ENCODE measurements around the gene BCO1.

BCO1 gene

DNA sequence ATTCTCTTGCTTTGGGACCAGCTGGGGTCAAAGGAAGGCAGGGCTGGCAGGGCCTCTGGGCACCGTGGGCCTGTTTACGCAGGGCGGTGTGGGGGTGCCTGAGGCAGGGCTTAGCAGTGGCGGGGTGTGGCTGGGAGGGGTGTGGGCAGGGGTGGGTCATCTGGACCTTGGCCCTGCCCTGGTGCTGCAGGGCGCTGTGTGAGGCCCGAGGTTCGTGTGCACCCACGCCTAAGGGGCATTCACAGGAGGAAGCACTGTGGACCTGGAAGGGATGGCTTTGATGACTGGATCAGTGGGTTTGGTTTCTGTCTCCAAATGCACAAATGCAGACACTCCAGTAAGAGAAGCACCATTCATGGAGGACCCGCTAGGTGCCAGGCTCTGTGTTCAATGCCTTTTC lies 37.3 kb downstream of the BCO1 start:
- FAIRE-seq: no peak
- no peak for DNase-seq (ENCODE audit: low spot score)

DNA sequence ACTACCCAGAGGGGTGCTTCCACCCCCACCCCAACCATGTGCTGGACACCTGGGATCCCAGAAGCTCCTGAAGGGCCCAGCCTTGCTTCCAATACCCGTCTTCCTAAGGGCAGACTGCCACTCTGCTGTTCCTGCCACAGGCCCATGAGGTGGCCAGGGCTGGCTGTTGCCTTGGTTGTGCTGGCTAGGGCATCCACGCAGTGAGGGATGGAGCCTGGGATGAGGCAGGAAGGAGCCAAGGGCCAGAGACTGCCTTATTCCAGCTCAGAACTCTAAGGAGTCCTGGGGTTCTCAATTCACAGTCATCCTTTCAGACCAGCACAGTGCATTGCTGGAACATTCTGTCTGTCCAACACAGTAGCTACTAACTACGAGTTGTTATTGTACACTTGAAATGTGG lies 37.8 kb downstream of the BCO1 start:
- FAIRE-seq (no peak), DNase-seq (ENCODE audit: low spot score) (no peak)

DNA sequence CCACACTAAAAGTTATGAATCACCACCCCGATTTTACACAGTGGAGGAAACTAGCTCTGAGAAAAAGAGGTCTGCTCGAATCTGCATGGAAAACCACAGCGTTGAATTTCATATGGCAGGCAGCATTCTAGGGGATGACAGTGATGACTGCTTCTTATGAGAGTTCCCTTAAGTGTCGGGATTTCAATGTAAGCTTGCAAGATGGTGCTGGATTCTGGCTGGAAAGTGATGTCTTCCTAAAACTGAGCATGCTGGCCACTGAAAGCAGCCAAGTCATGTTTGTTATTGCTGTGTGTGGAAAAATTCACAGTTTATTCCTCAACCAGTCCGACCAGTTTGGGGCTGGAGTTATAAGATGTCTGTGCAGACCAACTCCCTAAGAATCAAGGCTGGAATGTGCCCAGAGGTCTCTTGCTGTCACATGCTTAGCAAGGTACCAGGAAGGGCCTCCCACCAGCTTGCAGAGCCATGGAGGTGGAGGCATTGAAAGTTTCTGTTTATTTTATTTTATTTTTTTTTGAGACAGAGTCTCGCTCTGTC lies 39.1 kb downstream of the BCO1 start:
- no peak for FAIRE-seq
- DNase-seq (ENCODE audit: low spot score): no peak

DNA sequence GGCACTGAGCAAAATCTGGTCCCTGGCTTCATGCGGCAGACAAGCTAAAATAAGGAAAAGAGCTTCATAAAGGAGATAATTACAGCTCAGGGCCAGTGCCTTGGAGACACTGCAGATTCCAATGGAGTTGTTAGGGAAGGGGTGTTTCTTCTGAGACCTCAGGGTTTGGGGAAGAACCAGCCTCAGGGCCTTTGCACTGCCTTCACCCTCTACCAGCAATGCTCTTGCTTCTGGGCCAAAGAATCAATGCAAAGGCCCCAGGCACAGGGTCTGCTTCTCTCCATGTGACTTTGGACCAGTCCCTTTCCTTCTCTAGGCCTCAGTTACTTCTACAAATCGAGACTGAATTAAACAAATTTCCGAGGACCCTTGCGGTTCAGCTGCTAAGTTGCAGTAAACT lies 40.0 kb downstream of the BCO1 start:
- FAIRE-seq (no peak), DNase-seq (ENCODE audit: low spot score) (no peak)

DNA sequence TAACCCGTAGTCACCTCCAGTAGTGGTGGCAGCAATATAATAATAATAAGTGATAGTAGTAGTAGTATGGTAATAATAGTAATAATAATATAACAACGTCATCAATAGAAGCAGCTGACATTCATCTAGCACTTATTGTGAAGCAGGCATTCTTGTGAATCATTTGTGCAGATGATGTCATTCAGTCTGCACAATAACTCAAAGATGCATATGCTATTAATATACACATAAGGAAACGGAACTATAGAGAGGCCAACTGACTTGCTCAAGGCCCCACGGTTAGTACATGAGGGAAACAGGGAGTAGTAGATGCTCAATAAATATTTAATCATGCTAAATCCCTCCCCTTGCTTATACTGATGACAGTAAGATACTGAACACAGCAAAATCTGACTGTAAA lies 40.9 kb downstream of the BCO1 start:
- DNase-seq (ENCODE audit: low spot score): no peak
- no peak for FAIRE-seq

DNA sequence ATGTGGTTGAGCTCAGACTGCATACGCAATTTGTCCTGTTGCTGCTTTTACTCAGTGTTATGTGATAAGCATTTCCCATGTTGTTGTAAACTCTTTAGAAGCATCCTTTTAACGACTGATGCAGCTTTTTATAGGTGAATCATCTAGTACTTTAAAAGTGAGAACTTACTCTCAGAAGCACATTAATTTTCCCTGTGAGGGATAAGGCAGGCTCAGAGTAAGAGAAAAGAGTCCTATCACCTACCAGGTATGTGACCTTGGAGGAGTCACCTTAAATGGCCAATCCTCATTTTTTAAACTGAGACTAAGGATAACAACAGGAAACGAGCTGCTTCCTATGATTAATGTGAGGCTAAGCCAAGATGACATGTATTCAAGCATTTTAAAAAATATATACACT lies 41.9 kb downstream of the BCO1 start:
- DNase-seq (ENCODE audit: low spot score) (no peak), FAIRE-seq (no peak)

DNA sequence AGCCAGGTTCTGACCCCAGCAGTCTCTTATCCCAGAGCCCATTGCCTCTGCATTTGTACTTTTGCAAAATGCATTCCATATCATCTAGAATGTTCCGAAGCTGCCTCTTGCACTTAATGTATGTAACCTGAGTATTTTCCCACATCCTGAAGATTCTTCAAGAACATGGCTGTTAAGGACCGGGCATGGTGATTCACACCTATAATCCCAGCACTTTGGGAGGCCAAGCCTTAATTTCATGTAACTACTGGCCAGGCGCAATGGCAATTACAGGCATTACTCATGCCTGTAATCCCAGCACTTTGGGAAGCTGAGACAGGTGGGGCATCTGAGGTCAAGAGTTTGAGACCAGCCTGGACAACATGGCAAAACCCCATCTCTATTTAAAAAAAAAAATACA lies 44.6 kb downstream of the BCO1 start:
- FAIRE-seq (no peak), DNase-seq (ENCODE audit: low spot score) (no peak)

DNA sequence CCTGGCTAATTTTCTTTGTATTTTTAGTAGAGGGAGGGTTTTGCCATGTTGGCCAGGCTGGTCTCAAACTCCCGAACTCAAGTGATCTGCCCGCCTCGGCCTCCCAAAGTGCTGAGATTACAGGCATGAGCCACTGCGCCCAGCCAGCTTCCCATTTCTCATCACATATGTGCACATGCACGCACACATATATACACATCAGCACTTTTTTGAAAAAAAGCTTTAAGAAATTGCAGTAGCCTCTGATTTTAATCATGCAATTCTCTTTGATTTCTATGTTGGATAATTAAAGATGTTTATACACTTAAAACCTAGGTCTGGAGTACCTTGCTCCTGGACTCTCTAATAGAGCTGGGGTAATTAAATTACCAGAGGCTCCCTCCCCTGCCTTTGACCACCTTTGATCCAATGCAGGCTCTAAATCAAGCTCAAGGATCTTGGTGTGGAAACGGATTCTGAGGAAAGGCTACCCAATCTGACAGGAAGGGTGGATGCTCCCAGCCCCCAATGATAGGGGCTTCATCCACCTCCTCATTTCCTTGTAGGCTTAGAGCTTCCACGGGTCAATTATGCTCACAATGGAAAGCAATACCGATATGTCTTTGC lies 46.6 kb downstream of the BCO1 start:
- DNase-seq (ENCODE audit: low spot score): no peak
- FAIRE-seq: no peak

DNA sequence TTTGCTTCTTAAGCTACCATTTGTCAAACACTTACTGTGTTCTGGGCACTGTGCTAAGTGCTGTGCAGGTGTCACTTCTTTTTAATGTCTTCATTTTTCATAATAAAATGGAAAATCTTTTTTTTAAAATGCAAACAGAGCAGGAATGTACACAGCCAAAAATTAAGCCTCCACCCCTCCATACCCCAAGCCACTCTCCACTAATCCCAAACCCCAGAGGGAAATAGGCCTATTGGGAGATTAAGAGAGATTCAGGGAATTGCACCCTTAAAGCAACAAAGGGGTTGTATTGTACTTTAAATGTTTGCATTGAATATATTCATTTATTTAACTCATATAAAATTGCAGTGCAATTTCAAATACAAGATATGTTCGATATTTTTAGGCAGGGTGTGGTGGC lies 47.7 kb downstream of the BCO1 start:
- DNase-seq (ENCODE audit: low spot score) (no peak), FAIRE-seq (no peak)

DNA sequence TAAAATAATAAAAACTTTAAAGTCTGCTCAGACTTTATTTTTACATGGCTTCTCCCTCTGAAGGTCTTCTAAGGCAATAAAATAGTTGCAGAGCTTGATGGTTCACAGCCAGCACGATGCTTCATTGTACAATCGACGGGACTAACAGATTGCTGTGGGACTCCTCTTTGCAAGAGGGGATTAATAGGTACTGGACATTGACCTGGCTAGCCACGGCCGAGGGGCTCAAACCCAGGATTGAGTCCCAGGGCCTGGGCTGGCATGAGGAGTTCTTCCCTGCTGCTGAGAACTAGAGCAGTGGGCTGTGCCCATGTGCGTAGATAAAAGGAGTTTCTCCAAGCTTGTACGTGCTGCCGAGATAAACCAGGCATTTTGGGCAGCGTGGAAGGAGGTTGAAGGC lies 52.6 kb downstream of the BCO1 start:
- FAIRE-seq (no peak), DNase-seq (ENCODE audit: low spot score) (no peak)

DNA sequence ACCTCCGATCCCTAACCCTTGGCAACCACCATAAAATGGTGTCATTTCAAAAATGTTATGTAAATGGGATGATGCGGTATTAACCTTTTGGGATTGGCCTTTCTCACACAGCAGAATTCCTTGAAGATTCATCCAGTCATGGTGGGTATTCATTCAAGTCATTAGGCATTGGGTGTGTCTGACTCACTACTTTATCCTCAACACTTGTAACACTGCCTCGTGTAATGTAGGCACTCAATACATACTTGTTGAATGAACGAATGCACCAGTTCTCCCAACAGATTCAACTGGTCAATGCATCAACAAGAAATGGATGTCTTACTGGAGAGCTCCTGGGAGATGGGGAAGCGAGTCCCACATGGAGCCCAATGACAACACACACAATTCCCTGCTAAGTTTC lies 54.4 kb downstream of the BCO1 start:
- FAIRE-seq: no peak
- no peak for DNase-seq (ENCODE audit: low spot score)

DNA sequence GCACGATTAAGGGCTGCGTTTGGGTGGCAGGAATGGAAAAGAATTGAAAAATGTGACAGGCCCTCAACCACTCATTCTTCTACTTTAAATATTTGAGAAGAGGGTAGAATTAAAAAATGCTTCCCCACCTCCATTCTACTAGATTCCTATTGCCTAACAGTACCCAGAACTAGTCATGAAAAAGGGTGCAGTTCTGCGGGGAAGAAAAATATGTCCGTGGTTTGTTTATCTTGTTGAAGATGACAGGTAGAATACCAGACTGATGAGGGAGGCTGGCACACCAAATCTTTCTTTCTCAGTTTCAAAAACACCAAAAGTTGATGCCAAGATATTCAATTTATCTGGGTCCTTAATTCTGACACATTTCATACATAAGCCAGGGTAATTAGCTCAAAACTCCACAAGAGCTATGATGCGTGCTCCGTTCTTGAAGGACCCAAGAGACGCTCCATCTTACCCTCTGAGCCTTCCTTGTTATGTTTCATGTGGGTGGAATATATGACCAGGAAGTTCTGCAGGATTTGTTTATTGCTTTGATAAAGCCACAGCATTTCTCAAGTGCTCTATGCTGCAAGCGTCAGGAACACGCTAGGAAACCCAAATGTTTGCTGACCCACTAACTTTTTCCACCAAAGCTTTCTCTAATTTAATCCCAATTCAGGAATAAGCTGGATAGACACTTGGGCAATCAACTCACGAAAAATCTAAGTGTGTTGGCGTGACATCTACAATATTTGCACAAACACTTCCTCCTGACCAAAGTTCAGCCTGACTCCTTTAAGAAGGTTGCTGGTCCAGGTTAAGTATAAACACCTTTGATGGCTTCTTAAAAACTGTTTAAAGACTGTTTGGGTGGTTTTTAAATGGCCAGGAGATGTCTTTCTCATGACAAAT lies 55.7 kb downstream of the BCO1 start:
- FAIRE-seq (no peak), DNase-seq (ENCODE audit: low spot score) (no peak)

DNA sequence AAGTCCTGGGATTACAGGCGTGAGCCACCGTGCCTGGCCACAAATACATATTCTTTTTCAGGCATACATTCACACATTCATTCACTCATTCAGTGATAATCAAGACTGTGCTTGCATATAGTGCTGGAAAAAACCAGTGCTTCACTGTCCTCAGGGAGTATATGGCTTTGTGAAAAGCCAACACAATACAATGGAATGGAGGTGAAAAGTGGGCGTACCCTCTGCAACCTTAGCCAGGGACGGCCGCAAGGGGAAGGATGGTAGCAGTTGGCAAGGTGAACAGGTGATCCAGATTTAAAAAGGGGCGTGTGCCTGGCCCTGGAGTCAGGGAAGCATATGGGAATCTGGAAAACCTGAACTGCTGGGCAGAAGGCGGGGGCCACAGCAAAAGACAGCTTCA lies 58.1 kb downstream of the BCO1 start:
- FAIRE-seq (no peak), DNase-seq (ENCODE audit: low spot score) (no peak)

DNA sequence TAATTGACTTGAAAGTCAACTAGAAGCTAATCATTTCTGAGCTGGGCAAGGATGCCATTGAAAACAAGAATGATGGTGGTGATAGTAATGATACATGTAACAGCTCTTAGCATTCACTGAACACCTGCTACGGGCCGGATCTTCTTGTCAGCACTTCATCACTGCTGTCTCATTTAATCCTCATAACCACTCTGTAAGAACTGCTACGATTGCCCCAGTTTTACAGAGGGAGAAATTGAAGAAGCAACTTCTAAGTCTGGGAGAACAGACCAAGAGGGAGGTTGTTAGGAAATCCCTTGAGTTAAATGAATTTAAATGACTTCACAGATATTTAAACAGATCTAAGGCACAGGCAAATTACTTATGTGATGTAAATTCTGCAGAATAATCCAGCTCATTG lies 69.3 kb downstream of the BCO1 start:
- DNase-seq (ENCODE audit: low spot score) (no peak), FAIRE-seq (no peak)

DNA sequence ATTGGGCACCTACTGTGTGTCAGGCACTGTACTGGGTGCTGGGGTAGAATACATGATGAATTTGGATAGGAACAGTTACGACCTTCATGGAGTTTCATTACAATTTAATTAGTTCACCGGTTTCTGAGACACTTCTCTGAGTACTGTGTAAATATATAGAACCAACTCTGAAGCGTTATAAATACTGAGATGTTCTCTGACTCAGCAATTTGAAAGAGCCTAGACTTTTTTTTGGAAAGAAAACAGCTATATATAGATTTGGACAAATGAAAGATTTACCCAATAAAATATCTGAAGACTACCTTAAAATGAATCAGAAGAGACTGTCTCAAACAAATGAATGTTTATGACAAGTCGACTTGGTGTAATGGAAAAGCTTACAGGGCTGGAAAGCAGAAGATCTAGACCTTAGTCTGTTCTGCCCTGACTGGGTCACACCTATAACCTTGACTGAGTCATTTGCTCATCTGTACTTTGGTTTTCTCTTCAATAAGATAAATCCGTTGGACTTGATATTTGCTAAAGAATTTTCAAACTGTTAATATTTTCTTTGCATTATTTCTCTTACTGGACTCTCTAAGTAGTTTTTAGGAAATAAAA lies 71.7 kb downstream of the BCO1 start:
- DNase-seq (ENCODE audit: low spot score): no peak
- FAIRE-seq: no peak

DNA sequence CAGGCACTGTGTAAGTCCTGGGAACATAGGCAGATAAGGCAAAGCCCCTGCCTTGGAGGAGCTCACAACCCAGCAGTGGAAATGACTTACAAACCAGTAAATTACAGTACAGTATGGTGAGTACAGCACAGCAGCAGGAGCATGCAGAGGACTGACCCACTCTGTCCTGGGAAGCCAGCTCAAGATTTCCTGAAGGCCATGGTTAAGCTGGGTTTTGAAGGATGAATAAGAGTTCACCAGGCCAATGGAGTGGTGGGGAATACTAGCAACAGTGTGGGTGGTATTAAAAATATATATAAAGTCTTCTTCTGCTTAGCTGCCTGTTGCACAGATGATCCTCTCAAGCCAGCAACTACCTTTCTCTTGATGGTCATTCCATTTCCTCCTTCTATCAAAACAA lies 73.3 kb downstream of the BCO1 start:
- FAIRE-seq (no peak), DNase-seq (ENCODE audit: low spot score) (no peak)

DNA sequence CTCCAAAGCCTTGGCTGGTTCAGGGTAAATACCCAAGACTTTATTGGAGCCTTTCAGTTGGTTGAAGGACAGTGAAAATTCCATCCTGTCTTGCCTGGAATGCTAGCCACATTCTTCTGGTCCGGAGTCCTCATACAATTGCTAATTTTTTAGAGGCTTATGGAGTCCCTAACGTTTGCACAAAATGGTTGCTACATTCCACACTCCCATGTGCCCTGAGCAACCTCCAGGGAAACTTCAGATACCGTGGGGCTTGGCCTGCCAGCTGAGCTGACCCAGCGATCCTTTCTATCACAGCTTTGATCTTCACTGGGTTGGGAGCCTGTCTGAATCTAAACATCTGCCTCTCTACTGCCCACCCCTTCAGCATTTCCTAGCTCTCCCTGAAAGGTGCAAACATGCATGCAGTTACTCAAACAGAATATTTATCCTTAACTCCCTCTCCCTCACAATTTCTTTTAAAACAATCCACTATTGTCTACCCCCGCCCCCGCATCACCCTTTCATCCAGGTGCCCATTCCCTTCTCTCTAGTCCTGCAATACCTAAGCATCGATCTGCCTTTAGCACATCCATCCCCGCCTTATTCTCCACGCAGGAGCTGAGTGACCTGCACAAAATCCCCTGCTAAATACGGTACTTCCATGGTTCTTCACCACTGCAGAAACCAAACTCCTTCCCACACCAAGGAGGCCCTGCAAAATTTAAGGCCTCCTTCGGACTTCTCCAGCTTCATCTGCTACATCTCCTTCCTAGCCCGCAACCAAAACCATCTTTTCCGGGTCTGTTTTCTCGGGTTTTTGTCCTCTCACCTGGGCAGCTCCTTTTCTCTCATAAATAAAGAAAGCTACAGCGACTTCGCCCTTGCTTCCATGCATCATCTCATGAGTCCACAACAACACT lies 75.5 kb downstream of the BCO1 start:
- no peak for DNase-seq (ENCODE audit: low spot score)
- FAIRE-seq: no peak

DNA sequence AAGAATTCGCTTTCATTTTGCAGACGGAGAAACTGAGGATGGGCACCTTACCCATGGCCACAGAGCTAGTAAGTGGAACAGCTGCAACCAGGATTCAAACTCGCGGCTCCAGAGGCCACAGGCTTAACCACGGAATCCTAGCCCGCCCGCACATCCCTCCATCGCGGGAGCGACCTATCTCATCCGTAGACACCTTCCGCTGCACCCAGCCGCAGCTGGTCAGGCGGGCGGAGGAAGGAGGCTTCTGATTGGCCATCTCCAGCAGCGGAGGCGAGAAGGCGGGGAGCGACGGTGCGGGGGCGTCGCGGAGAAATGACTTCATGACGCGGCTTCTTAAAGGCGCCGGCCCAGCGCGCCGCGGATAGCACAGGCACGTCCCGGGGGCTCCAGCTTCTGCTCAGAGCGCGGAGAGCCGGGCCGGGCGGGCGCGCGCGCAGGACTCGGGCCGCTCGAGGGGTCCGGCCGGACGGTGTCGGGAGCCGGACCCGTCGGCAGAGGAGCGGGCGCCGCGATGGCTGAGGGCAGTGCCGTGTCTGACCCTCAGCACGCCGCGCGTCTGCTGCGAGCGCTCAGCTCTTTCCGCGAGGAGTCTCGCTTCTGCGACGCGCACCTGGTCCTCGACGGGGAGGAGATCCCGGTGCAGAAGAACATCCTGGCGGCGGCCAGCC lies 76.2 kb downstream of the BCO1 start, which contains the start of gene GAN:
TSS of gene GAN (plus strand) at position 360 of the 668 bp plus-strand sequence. CDS start at position 512, 152 bp downstream.
- FAIRE-seq (no peak), DNase-seq (ENCODE audit: low spot score) (peak; percentile 97)

DNA sequence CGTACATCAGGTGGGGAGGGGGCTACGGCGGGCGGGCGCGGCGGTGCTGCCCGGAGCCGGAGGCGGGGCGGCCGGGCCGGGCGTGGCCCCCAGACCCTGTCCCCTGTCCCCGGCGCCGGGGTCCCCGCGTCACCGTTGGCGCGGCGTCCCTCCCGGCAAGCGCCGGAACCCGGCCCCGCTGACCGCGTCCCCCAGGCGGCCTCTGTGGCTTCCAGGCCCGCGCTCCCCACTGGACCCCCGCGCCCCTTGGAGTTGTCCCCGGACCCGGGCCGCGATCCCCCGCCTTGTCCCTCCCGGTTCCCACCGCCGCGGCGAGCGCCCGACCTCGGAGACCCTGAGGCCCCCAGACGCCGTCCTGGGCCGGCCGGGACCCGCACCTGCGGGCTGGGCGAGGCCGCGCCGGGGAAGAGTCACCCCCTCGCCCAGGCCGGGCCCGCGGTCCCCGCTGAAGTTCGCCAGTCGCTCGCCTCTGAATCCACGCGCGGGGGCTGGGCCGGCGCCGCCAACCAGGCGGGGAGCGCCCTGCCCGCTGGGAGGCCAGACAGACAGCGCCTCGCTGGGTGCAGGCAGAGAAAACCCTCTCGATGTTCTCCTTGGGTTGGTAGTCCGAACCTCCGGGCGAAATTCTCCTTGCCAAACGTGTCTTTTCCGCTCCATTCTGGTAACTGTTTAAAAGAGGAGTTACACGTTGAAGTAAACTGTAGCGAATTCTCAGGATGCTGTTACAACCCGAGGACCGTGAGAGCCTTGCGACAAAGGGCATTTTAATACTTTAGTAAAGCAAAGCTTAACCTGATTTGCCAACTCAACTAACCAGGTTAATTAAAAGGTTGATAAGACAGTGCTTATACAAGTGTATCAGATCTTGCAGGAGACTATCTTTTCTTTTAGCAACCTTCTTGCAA lies 77.0 kb downstream of the BCO1 start:
- DNase-seq (ENCODE audit: low spot score) (peak; percentile 58), FAIRE-seq (no peak)

DNA sequence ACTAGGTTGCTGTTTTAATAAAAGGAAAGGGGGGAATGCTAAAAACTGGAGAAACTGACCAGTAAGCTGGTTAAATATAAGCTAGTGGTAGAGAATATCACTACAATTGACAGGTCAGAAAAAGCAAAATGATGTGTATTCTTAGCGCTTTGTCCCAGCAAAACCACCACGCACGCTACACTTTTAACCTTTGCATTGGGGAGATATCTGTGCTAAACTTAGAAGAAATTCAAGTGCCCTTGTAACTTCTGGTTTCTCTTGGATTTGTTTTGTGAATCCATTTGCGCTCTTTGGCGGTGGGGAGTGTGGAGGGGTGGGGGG lies 77.6 kb downstream of the BCO1 start:
- no peak for DNase-seq (ENCODE audit: low spot score)
- FAIRE-seq: no peak

Measured in urothelium cell line (cell line).